Esophagus squamous epithelium (tissue), 5 donors: ENCODE measurements around the gene ADTRP. TPM values are rescaled to one million over a fixed set of nuclear protein-coding genes. Genes with fewer than 3 reads are reported as not detected.
A peak's percentile ranks its signal among the peaks of the same experiment; 100 is the strongest.

Experiments
- DNase-seq: peaks from one replicate; lab custom pipeline; 2025; lab: John Stamatoyannopoulos, UW
- H3K27ac ChIP-seq, 4 donors: fragments of 200-600 bp; sonication (generic); one replicate each; pipeline ENCODE4 v1.5.1; 2016 to 2019; ENCODE audit warnings: mild to moderate bottlenecking in 1 of 4
- H3K27me3 ChIP-seq, 4 donors: fragments of 200-600 bp; sonication (generic); 1 replicate in 3 of 4; 2 replicates in 1 of 4; pipeline versions ENCODE4 v1.5.1 to v1.6.0; 2017 to 2021; ENCODE audit warnings: antibody characterized with exemption in 1 of 4
- H3K36me3 ChIP-seq, 3 donors: fragments of 200-600 bp; sonication (generic); one replicate each; pipeline ENCODE4 v1.5.1; 2016 to 2019
- H3K4me1 ChIP-seq, 3 donors: fragments of 200-600 bp; sonication (generic); one replicate each; pipeline ENCODE4 v1.5.1; 2017 to 2019
- H3K4me3 ChIP-seq, 4 donors: fragments of 200-600 bp; sonication (generic); 1 replicate in 3 of 4; 2 replicates in 1 of 4; pipeline ENCODE4 v1.5.1; 2016 to 2019; ENCODE audit warnings: mild to moderate bottlenecking in 2 of 4, moderate library complexity in 1 of 4
- H3K9me3 ChIP-seq, 3 donors: fragments of 200-600 bp; sonication (generic); one replicate each; pipeline ENCODE4 v1.5.1; 2016 to 2019
- POLR2A ChIP-seq, 4 donors: fragments of 450-650 bp; IDR thresholded peaks; one replicate each; pipeline ENCODE4 v1.6.1; 2017; ENCODE audit warnings: antibody characterized with exemption in 4 of 4, mild to moderate bottlenecking in 4 of 4, moderate library complexity in 3 of 4
- WGBS, 2 donors: methylation state at CpG; one replicate each; pipeline ENCODE4 v1.1.5; 2018; 5-methylcytosine and 5-hydroxymethylcytosine counted together
- intact Hi-C: fragments of 100-400 bp; cut with DNase I; formaldehyde crosslinking; loops from one replicate; pipeline ENCODE4 v1.15.0; 2022
- total RNA-seq, 4 donors: library from RNA; depleted of rRNA; stranded (reverse); fragments of >200 nt; gene quantifications; one replicate each; pipeline ENCODE4 v1.1.0, GENCODE V29; 2016
- TF ChIP-seq, protein P1 (sequence below), 6 experiments: fragments of 450-650 bp in 4 of 6; fragments of 200-600 bp in 2 of 6; sonication (generic) in 2 of 6; IDR thresholded peaks; one replicate each; pipeline ENCODE4 v1.5.1; 2016 to 2019; ENCODE audit warnings: antibody characterized with exemption in 6 of 6, mild to moderate bottlenecking in 4 of 6, moderate library complexity in 4 of 6
- donor health status: DM: yes; HTN: yes; CAD: no.

The ADTRP gene
- total RNA-seq, 4 donors from 2014 or later: 0.76 to 2.5 (median 1.6) TPM

DNA sequence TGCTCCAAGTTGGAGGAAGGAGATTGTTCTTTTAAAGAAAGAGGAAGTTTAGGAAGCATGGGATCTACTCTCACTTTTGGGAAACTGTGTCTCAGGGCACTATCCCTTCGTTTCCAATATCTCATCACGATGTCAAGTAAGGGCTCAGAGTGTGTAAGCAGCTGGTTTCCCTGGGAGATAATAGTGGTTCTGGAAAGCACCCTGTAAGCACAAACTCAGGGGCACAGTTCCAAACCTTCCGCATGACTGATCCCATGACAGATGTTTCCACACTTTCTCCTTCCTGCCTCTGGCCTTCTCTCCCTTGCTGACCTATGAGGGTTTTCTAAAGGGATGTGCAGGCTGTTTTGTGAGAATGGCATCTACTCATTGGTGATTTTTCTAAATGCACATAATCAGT, 33.9 kb downstream of the ADTRP start:
- Histone ChIP-seq H3K4me3 (no peak overlapping the region), H3K27me3 (no peaks in the 10 kb centered on the region), H3K36me3 (no peaks in the 10 kb centered on the region), H3K9me3 (no peaks in the 10 kb centered on the region), H3K27ac (peak overlapping the region in 2 of 4 donors; percentile 57 to 80), H3K4me1 (peaks cover 0 to 19% (median 8%) of the 10 kb centered on the region in 3 donors)
- WGBS, 2 donors: 9 to 30% methylated on average over 3 of the region's 3 CpGs
- TF ChIP-seq, protein P1, sequence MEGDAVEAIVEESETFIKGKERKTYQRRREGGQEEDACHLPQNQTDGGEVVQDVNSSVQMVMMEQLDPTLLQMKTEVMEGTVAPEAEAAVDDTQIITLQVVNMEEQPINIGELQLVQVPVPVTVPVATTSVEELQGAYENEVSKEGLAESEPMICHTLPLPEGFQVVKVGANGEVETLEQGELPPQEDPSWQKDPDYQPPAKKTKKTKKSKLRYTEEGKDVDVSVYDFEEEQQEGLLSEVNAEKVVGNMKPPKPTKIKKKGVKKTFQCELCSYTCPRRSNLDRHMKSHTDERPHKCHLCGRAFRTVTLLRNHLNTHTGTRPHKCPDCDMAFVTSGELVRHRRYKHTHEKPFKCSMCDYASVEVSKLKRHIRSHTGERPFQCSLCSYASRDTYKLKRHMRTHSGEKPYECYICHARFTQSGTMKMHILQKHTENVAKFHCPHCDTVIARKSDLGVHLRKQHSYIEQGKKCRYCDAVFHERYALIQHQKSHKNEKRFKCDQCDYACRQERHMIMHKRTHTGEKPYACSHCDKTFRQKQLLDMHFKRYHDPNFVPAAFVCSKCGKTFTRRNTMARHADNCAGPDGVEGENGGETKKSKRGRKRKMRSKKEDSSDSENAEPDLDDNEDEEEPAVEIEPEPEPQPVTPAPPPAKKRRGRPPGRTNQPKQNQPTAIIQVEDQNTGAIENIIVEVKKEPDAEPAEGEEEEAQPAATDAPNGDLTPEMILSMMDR (IDR thresholded peaks at IDR 0.05): no peak
- intact Hi-C loops: no loop called here
- DNase-seq: no peak

DNA sequence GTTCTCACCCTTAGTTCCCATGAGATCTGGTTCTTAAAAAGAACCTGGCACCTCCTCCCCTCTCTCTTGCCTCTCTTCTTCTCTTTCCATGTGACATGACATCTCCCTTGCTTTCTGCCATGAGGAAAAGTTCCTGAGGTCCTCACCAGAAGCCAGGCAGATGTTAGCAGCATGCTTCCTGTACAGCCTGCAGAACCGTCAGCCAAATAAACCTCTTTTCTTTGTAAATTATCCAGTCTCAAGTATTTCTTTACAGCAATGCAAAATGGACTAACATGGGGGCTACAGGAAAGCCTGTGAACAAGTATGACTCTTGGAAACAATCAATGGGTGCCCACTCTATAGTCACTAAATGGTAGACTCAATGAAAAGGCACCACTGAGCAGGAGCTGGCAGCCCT, 34.5 kb downstream of the ADTRP start:
- DNase-seq: no peak
- H3K27me3 ChIP-seq: no peaks in the 10 kb centered on the region
- 71 to 88% methylated on average over 1 of the region's 1 CpG for WGBS, 2 donors
- peaks cover 0 to 19% (median 8%) of the 10 kb centered on the region in 3 donors for H3K4me1 ChIP-seq
- no peak overlapping the region for H3K4me3 ChIP-seq
- TF ChIP-seq, protein P1 (IDR thresholded peaks at IDR 0.05): no peak
- no peak for TF ChIP-seq POLR2A (IDR thresholded peaks at IDR 0.05)
- H3K27ac ChIP-seq: peak overlapping the region in 2 of 4 donors; percentile 57 to 80
- intact Hi-C loops: no loop called here
- H3K9me3 ChIP-seq: no peaks in the 10 kb centered on the region
- no peaks in the 10 kb centered on the region for H3K36me3 ChIP-seq

DNA sequence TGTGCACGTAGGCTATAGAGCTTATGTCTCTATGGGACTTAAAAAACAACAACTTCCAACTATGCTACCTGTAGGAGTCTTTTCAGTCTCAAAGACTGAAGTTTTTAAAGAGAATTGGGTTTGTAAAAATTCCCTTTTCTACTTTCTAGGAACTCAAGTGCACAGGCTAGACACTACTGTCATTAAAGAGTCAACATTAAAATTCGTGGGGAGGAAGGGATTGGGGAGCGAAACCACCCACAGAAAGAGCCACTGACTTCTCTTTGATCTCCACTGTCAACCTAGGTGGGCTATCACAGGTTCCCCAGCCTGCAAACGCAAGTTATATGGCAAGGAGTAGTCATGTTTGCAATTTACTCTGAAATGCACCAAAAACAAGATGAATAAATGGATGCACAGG, 37.7 kb downstream of the ADTRP start:
- intact Hi-C loops: no loop called here
- Histone ChIP-seq H3K27me3 (no peaks in the 10 kb centered on the region), H3K4me3 (no peak overlapping the region), H3K9me3 (no peaks in the 10 kb centered on the region), H3K36me3 (no peaks in the 10 kb centered on the region), H3K4me1 (peaks cover 0 to 35% (median 8%) of the 10 kb centered on the region in 3 donors), H3K27ac (no peak overlapping the region)
- TF ChIP-seq, protein P1 (IDR thresholded peaks at IDR 0.05): no peak
- TF ChIP-seq POLR2A (IDR thresholded peaks at IDR 0.05): no peak
- WGBS, 2 donors: 80 to 82% methylated on average over 4 of the region's 4 CpGs
- DNase-seq: no peak

DNA sequence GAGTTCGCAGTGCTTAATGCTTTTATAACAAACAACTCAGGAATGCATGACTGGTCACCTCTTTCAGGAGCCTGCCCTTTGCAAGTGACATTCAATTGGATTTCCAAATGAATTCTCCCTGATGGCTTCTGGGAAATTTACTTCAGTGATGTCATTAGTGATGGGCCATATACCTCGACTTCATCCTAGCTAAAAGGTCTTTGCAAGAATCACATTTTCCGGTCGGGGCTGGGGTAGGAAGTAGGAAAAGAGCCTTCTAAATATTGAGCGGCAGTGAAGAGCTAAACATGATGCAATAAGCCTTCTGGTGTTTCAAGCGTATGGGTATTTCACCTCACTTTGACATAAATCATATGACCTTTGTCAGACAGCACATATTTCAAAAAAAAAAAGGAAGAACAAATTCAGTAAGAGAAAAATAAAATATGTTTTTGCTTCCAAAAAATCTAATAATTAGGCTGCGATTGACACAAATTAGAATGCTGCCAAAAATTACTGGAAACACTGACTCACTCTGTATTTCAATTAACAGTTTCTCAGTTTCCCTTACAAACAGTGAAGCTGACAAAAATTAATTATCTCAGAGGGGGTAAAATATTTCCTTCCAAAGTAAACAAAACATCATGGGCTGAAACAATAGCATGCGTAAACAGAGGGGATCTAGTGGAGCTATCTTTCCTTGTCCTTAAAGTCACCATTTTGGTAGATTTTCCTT, 39.8 kb downstream of the ADTRP start:
- 80 to 83% methylated on average over 8 of the region's 8 CpGs for WGBS, 2 donors

DNA sequence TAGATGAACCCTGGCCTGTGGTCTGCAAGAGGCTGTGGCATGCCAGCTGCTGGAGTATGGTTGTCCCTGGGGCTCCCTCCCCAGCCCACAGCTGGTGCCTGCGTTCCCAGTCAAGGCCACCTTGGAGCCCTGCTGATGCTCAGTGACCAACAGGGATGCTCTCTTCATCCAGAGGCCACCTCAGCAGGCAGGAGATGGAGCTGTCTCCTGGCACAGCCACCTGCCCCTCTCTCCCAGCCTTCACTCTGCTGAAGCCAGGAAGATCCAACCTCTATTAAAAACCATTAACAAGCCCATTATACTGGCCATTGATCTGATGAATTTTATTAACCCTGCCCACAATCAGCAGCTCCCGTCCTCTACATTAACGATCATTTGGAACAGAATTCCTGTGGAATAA, 40.4 kb downstream of the ADTRP start:
- Histone ChIP-seq H3K4me1 (peaks cover 0 to 42% (median 5%) of the 10 kb centered on the region in 3 donors), H3K4me3 (no peak overlapping the region), H3K27ac (no peak overlapping the region), H3K9me3 (no peaks in the 10 kb centered on the region), H3K27me3 (no peaks in the 10 kb centered on the region), H3K36me3 (no peaks in the 10 kb centered on the region)
- TF ChIP-seq, protein P1 (IDR thresholded peaks at IDR 0.05): no peak
- no peak for TF ChIP-seq POLR2A (IDR thresholded peaks at IDR 0.05)
- intact Hi-C loops: no loop called here
- no peak for DNase-seq
- WGBS, 2 donors: 89 to 100% methylated on average over 2 of the region's 3 CpGs

More for the DNA sequence above, 39.8 kb downstream of the ADTRP start:
- Histone ChIP-seq H3K9me3 (no peaks in the 10 kb centered on the region), H3K4me3 (no peak overlapping the region), H3K27ac (no peak overlapping the region), H3K4me1 (peaks cover 0 to 42% (median 5%) of the 10 kb centered on the region in 3 donors), H3K27me3 (no peaks in the 10 kb centered on the region), H3K36me3 (no peaks in the 10 kb centered on the region)
- DNase-seq: no peak
- TF ChIP-seq, protein P1 (IDR thresholded peaks at IDR 0.05): no peak
- TF ChIP-seq POLR2A (IDR thresholded peaks at IDR 0.05): no peak
- intact Hi-C loops: no loop called here
